ENCODE results near the gene FOXA3. TPM values are rescaled to one million over a fixed set of nuclear protein-coding genes. Genes with fewer than 3 reads are reported as not detected.

The FOXA3 gene
- total RNA-seq, 1 experiment from 2014 or later = 22.2 TPM

- peaks cover 60 to 92% (median 77%) of the 10 kb centered on the region in 3 experiments; a peak in 6 of 7 replicates for H3K36me3 Mint-ChIP-seq (ENCODE audit: insufficient read depth in 1 of 3, low read depth in 3 of 3)
- H3K4me1 Mint-ChIP-seq = no peaks in the 10 kb centered on the region
These were observed 16.5 kb upstream of the FOXA3 start for GRCh38 chr19:45847663-45848062.

More at GRCh38 chr19:45847663-45848062, 16.5 kb upstream of the FOXA3 start:
- Histone ChIP-seq H3K4me1 (ENCODE audit: insufficient read depth, low read length) (no peaks in the 10 kb centered on the region), H3K4ac (ENCODE audit: low read depth, low read length) (no peak overlapping the region), H3K56ac (ENCODE audit: insufficient read length, low read depth, low read length) (no peak overlapping the region), H2BK12ac (ENCODE audit: insufficient read length, low read depth, low read length) (no peak overlapping the region), H3K9ac (ENCODE audit: extremely low read depth, insufficient read length, low read length) (no peak overlapping the region), H3K4me2 (ENCODE audit: insufficient read depth, insufficient read length, low read length) (no peak overlapping the region), H2BK15ac (ENCODE audit: low read depth, low read length) (no peak overlapping the region), H4K8ac (replicated peaks; ENCODE audit: insufficient read length, low read depth, low read length) (no peak overlapping the region), H3K23ac (ENCODE audit: insufficient read length, low read depth, low read length) (no peak overlapping the region), H3K18ac (ENCODE audit: insufficient read length, low read depth, low read length) (no peak overlapping the region), H3K27ac (ENCODE audit: insufficient read length, low read depth, low read length) (no peak overlapping the region), H3K79me2 (ENCODE audit: insufficient read depth, low read length) (no peaks in the 10 kb centered on the region), H3K14ac (ENCODE audit: insufficient read depth, low read length) (no peak overlapping the region), H4K91ac (ENCODE audit: insufficient read length, low read depth, low read length) (no peak overlapping the region), H2BK120ac (ENCODE audit: low read depth, low read length, poor library complexity, severe bottlenecking) (no peak overlapping the region), H3K9me3 (ENCODE audit: control insufficient read depth, low read depth, low read length) (no peaks in the 10 kb centered on the region), H3K23me2 (ENCODE audit: insufficient read length, low read depth, low read length, poor library complexity, severe bottlenecking) (no peaks in the 10 kb centered on the region), H4K5ac (ENCODE audit: insufficient read length, low read depth, low read length) (no peak overlapping the region), H3K27me3 (ENCODE audit: insufficient read depth, low read length) (no peaks in the 10 kb centered on the region), H2AFZ (ENCODE audit: low read length) (no peak overlapping the region), H2AK5ac (ENCODE audit: insufficient read length, low read length) (no peak overlapping the region), H3T11ph (ENCODE audit: low read length) (no peak overlapping the region), H2BK5ac (ENCODE audit: insufficient read length, low read length) (no peak overlapping the region), H2BK20ac (ENCODE audit: low read depth, low read length, poor library complexity, severe bottlenecking) (no peak overlapping the region), H3K79me1 (ENCODE audit: insufficient read depth, low read depth, low read length, poor library complexity, severe bottlenecking) (no peaks in the 10 kb centered on the region), H4K20me1 (ENCODE audit: control insufficient read depth, insufficient read depth, insufficient read length) (no peaks in the 10 kb centered on the region)
- no peak overlapping the region for H3K27ac Mint-ChIP-seq
- TF ChIP-seq CTCF (conservative IDR thresholded peaks at IDR 0.05) = no peak
- DNase-seq = no peak
- H3K9me3 Mint-ChIP-seq = no peaks in the 10 kb centered on the region
- no peak overlapping the region for H3K4me3 Mint-ChIP-seq
- no peaks in the 10 kb centered on the region for H3K27me3 Mint-ChIP-seq (ENCODE audit: low read depth)
- no CpG with 5 or more reads among the region's 13 CpGs for WGBS (ENCODE audit: extremely low coverage, insufficient read length, low lambda C conversion rate)
